ENCODE results near the gene NELL1.

NELL1 gene

DNA sequence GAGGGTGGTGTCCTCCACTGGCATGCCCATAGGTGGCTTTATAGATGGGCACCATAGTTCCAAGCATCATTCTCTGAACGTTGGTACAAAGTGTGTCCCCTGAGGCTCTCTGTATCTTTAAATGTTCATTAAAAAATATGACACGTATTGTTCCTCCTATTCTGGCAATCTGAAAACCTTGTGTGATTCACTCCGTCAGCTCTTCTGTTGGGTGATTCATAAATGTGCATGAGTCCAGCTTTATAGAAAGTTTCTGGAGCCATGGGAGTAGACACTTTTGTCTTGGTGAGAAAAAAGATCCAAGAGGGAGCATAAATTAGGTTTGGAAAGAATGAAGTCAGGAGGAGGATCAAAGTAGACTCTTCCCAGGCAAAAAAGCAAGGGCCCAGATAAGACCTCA lies 728.8 kb downstream of the NELL1 start:
- no peak overlapping the region for H3K27ac Mint-ChIP-seq
- TF ChIP-seq, protein P1, sequence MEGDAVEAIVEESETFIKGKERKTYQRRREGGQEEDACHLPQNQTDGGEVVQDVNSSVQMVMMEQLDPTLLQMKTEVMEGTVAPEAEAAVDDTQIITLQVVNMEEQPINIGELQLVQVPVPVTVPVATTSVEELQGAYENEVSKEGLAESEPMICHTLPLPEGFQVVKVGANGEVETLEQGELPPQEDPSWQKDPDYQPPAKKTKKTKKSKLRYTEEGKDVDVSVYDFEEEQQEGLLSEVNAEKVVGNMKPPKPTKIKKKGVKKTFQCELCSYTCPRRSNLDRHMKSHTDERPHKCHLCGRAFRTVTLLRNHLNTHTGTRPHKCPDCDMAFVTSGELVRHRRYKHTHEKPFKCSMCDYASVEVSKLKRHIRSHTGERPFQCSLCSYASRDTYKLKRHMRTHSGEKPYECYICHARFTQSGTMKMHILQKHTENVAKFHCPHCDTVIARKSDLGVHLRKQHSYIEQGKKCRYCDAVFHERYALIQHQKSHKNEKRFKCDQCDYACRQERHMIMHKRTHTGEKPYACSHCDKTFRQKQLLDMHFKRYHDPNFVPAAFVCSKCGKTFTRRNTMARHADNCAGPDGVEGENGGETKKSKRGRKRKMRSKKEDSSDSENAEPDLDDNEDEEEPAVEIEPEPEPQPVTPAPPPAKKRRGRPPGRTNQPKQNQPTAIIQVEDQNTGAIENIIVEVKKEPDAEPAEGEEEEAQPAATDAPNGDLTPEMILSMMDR (IDR thresholded peaks at IDR 0.05): no peak
- H3K4me1 Mint-ChIP-seq: no peaks in the 10 kb centered on the region
- no peaks in the 10 kb centered on the region for H3K36me3 Mint-ChIP-seq (ENCODE audit: low read depth)
- no peaks in the 10 kb centered on the region for H3K9me3 Mint-ChIP-seq
- H3K27me3 Mint-ChIP-seq (ENCODE audit: low read depth, poor library complexity): no peaks in the 10 kb centered on the region
- DNase-seq: no peak
- no peak overlapping the region for H3K4me3 Mint-ChIP-seq

DNA sequence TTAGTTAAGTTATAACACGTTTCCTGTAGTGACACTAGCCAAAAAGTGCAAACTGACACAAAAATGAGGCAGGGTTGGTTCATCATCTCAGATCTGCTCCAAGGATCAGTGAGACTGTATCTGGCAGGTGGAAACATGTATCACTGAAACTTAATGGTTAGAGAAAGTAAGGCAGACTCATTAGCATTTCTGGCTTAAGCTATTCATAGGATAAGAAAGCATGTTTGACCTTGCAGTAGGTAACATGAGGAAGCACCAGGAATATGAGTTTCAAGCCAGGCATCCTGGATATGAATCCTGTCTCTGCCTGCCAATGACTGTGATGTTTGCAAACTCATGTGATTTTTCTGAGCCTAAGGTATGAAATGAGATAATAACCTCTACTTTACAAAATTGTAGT lies 732.1 kb downstream of the NELL1 start:
- H3K36me3 Mint-ChIP-seq (ENCODE audit: low read depth): no peaks in the 10 kb centered on the region
- H3K4me3 Mint-ChIP-seq: no peak overlapping the region
- DNase-seq: no peak
- no peaks in the 10 kb centered on the region for H3K27me3 Mint-ChIP-seq (ENCODE audit: low read depth, poor library complexity)
- H3K4me1 Mint-ChIP-seq: peaks cover 9% of the 10 kb centered on the region
- H3K27ac Mint-ChIP-seq: no peak overlapping the region
- TF ChIP-seq, protein P1 (IDR thresholded peaks at IDR 0.05): no peak
- no peaks in the 10 kb centered on the region for H3K9me3 Mint-ChIP-seq

DNA sequence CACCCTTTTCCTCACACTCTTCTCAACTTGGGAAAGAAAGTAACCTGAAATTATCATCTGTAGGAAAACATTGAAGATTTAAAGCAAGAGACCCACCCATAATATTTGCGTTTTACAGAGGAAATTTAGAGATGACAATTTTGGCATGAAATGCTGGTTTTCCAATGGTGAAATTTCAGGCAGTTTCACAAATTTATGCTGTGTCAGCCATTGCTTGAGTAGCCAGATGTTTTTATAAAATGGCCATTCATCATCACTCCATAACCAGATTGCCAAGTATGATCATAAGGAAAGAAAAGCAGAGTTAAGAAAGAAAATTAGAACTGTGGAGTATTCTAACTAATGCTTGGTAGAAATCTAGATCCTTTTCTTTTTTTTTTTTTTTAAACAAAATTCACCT lies 732.9 kb downstream of the NELL1 start:
- H3K36me3 Mint-ChIP-seq (ENCODE audit: low read depth): no peaks in the 10 kb centered on the region
- TF ChIP-seq, protein P1 (IDR thresholded peaks at IDR 0.05): no peak
- H3K27ac Mint-ChIP-seq: no peak overlapping the region
- no peaks in the 10 kb centered on the region for H3K9me3 Mint-ChIP-seq
- H3K4me1 Mint-ChIP-seq: peaks cover 9% of the 10 kb centered on the region
- no peak overlapping the region for H3K4me3 Mint-ChIP-seq
- no peak for DNase-seq
- H3K27me3 Mint-ChIP-seq (ENCODE audit: low read depth, poor library complexity): no peaks in the 10 kb centered on the region

DNA sequence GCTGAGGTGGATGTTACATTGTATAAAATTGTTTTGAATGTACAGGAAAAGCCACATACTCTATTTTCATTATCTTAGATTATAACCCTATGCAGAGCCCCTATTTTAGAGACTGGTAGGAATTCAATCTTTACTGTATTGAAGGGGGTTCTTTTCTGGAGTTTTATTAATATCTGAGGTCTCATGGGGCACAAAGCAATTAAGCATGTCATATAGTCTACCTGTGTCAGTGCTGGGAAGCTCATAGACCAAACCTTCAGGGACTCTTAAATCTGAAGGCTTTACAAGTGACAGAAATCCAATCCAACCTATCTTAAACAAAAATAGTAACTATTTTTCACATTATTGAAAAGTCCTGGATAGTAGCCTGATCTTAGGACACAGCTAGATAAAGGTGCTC lies 733.7 kb downstream of the NELL1 start:
- H3K27ac Mint-ChIP-seq: no peak overlapping the region
- H3K9me3 Mint-ChIP-seq: no peaks in the 10 kb centered on the region
- no peak for DNase-seq
- no peaks in the 10 kb centered on the region for H3K36me3 Mint-ChIP-seq (ENCODE audit: low read depth)
- no peaks in the 10 kb centered on the region for H3K27me3 Mint-ChIP-seq (ENCODE audit: low read depth, poor library complexity)
- H3K4me1 Mint-ChIP-seq: peaks cover 9% of the 10 kb centered on the region
- TF ChIP-seq, protein P1 (IDR thresholded peaks at IDR 0.05): no peak
- H3K4me3 Mint-ChIP-seq: no peak overlapping the region

DNA sequence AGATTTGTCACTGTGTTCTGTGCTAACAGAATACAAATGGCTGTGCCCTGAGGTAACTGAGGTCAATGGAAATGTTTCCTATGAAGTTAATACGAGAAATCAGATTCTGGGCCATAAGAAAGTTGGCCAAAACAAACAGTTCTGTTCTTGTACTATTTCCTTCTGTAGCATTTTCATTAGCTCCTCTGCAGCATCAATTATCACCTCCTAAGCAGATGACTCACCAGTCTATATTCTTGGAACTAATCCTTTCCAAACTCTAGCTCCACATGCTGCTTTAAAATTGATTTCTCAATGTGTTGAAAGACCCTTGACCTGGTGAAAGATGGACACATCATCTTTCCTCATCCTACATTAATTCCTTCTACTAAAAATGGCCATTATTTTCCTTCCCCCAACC lies 736.0 kb downstream of the NELL1 start:
- Mint-ChIP-seq H3K27me3 (ENCODE audit: low read depth, poor library complexity) (no peaks in the 10 kb centered on the region), H3K9me3 (no peaks in the 10 kb centered on the region), H3K36me3 (ENCODE audit: low read depth) (no peaks in the 10 kb centered on the region), H3K4me3 (no peak overlapping the region), H3K4me1 (peaks cover 9% of the 10 kb centered on the region), H3K27ac (no peak overlapping the region)
- DNase-seq: no peak
- TF ChIP-seq, protein P1 (IDR thresholded peaks at IDR 0.05): no peak

DNA sequence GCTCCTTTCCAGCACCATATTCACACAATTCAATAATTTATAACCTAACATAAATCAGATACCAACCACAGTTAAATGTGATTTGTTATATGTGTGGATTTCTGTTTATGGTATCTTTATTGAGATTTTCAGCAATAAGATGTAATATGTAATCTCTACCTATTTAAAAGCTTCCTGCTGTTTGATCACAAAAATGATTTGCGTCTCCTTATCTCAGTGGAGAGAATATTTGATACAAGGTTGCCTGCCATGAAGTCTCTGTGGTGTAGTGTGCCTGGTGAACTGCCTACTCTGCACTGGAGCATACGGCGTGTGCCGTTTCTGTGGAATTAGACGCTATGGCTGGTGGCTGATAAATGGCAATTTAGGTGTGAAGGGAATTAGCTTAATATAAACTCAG lies 741.1 kb downstream of the NELL1 start:
- H3K27ac Mint-ChIP-seq: no peak overlapping the region

More for the DNA sequence above, 741.1 kb downstream of the NELL1 start:
- Mint-ChIP-seq H3K4me1 (no peaks in the 10 kb centered on the region), H3K36me3 (ENCODE audit: low read depth) (no peaks in the 10 kb centered on the region), H3K27me3 (ENCODE audit: low read depth, poor library complexity) (no peaks in the 10 kb centered on the region), H3K4me3 (no peak overlapping the region), H3K9me3 (no peaks in the 10 kb centered on the region)
- TF ChIP-seq, protein P1 (IDR thresholded peaks at IDR 0.05): no peak
- no peak for DNase-seq
